HG03378 (cell line): ENCODE data around the gene DAAM1.

Experiments
- ATAC-seq: cut with Tn5 transposase; IDR thresholded peaks from one replicate; pipeline ENCODE4 v1.9.1; 2021; ENCODE audit warnings: mild to moderate bottlenecking, moderate library complexity; ENCODE audit not compliant: unreplicated experiment

The DAAM1 gene

DNA sequence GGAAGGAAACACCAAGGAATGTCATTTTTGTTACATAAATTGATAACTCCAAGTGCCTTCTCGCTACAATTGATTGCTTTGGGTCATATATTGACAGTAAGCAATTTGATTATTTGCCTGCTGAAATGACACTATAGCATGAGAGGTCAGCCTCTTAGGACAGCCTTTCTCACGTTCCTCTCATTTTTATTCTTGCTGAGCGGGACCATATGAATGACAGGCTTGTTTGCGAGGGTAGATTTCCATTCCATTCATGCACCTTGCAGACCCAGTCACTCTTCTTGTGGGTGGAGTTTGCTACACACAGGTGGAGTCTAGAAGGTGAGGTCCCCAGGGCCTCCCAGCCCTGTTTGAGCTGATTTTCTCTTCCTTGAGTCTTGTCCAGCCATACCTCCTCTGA, 27.3 kb downstream of the DAAM1 start:
- ATAC-seq, result no peak

DNA sequence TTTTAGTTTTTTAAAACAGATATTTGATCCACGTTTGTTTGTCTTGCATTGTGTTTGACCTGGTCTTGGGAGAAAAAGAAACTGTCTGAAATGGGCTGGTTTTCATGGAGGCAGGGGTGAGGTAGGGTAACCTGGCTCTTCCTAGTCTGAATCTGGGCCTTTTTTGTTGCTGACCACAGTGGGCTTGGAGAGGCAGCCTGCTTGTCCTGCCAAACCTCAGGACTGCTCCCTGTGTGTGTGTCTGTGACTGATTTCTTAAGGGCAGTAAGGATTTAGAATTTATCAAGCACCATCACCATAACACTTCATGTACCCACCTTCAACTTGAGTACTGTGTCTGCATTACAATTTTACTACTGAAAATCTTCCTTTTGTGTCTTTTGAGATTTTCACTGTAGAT, 28.5 kb downstream of the DAAM1 start:
- ATAC-seq, result no peak

DNA sequence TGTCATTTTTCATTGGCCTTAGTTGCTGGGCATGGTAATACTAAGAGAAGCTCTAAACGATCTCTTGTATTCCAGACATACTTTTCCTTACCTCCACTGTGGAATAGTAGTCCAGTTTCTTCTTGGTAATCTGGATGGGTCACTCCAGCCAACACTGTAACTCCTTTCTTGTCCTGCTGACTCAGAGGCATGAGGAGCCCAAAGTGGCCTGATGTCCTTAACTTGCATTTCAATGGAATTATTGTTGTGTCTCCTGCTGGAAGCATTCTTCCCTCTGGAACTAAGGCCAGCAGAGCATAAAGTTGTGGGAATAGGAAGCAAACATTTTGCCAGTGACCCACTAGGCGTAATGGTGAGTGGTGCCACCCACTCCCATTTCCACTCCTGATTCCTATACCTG, 33.1 kb downstream of the DAAM1 start:
- no peak for ATAC-seq

DNA sequence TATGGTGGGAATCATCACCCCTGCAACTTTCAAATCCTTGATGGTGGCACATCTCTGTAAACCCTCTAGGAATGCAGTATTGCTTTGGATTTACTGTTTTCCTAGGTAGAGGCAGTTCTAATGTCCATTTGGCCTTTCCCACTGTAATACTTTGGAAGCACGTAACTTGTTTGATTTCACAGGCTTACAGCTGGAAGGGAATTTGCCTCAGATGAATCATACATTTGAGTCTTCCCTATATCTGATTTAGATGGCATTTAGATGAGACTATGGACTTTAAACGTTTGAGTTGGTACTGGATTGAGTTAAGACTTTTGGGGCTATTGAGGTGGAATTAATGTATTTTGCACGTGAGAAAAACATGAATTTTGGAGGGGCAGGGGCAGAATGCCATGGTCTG, 35.9 kb downstream of the DAAM1 start:
- ATAC-seq, result no peak

DNA sequence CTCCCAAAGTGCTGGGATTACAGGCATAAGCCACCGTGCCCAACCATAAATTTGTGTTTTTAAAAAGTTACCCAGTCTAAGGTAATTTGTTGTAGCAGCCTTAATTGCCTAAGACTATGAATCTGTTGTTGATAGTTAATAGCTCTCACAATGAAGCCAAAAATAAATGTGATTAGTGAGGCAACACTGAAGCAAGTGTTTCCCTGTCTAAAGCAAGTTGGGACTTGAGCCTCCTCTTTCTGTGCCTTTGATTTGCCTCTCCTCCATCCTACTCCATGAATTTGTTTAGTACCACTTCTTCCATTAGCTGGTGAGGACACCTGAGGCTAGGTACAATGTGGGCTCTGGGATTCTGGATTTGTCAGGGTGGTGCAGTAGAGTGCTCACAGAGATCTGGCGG, 36.8 kb downstream of the DAAM1 start:
- ATAC-seq, result no peak

DNA sequence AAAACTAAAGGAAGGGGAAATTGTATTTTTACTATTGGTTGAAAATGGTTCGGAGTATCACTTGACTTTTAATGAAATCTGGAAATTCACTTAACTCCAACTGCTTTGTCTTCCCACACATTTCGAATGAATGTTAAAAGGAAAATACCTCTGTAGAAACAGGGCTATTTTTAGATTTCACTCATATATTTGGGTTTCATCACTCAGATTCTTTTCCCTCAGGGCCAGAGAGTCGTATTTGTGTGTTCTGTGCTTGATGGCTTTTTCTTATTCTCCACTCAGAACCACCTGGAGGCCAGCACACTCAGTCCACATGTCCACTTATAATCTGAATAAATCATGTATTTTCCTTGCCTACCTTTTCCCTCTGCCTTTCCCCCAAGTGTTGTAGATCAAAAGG, 40.0 kb downstream of the DAAM1 start:
- ATAC-seq, result no peak

DNA sequence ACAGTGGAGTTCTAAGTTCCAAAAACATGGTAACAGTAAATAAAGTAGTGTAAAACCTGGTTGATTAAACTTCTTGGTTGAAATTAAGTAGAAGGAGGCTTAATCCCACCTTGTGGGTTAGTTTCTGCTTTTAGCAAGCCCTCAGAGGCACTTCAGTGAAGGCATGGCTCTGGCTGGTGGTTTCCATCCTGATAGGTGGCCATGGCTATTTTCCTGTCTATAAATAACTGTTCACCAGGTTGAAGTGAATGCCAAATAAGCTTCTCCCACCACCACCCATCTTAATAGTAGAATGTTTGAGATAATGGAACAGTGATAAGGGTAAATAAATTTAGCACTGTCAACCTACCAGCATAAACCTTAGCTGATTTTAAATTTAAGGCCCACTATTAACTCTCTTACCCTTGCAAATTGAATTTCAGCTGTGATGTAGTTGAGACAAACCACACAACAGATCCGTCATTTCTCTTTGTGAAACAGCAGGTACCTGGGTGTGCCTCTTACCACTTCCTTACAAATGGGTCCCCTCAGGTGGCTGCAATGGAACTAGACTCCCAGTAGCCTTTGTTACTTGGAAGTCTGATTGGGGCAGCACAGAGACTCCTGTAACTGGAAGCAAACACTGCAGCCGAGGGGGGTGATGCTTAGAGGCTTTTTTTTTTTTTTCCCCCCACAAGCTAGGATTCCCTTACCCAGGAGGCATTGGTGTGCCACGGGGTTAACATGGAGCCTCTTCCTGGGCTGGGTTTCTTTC, 41.4 kb downstream of the DAAM1 start:
- ATAC-seq, result no peak

DNA sequence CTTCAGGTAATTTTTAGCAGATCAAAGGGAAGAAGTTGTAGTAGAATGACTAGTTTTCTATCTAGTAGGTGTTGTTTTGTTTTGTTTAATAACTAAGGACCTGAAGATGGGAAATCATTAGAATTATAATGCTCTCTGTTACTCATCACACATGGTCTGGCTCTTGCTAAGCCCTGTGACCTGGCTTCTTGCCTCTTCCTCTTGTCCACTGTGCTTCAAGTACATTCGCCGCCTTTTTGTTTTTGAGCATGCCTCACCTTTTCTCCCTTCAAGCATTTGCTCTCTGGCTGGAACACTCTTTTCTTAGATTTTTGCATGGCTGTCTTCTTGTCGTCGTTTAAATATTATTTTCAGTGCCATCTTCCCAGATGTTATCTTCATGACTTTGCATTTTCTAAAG, 47.7 kb downstream of the DAAM1 start:
- ATAC-seq, result no peak

DNA sequence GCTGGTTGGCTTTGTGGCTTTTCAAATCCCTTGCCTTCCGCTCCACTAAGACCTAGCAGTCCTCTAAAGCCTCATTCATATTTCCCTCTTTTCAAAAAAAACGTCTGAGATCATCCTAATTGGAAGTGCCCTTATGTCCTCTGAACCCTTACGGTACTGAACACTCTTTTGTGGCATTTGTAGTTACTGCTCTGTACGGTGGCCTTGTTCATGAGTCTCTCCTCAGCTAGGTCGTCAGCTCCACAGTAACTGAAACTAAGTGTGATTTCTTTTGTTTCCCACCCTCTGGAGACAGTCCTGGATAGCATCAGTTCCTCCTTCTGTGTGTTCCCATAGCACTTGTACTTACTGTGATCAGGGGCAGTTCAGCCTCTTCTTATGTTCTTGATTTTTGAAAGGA, 49.7 kb downstream of the DAAM1 start:
- no peak for ATAC-seq

DNA sequence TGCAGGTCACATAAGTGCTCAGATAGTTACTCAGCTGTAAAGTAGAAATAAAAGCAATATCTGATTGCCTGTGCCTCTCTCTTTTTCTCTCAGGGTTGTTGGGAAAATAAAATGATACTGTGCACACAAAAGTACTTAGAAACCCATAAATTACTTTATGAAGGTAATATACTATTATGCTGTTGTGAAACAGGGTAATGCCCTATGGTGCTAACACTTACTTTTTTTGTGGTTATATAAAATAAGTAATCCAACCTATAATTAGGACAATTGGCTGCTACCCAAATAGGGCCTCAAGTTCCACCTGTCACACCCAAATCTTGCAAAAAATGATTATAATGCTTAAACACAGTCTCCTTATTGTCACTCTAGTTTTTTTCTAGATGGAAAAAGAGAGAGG, 50.6 kb downstream of the DAAM1 start:
- no peak for ATAC-seq

DNA sequence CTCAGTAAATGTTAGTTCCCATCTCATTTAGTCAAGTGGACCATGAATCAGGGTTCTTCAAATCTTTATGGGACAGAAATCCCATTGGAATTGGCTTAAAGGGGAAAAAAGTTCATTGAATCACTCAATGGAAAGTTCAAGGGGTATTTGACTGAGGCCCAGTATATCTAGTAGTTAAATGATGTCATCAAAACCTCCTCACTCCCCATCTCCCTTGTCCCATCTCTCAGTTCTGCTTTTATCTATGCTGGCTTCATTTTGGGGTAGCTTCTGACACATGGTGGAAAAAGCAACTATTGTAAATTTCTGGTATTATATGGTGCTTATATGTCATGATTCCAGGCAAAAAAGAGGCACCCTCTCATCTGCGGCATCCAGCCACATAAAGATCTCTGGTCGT, 51.9 kb downstream of the DAAM1 start:
- ATAC-seq, result peak; percentile 95

DNA sequence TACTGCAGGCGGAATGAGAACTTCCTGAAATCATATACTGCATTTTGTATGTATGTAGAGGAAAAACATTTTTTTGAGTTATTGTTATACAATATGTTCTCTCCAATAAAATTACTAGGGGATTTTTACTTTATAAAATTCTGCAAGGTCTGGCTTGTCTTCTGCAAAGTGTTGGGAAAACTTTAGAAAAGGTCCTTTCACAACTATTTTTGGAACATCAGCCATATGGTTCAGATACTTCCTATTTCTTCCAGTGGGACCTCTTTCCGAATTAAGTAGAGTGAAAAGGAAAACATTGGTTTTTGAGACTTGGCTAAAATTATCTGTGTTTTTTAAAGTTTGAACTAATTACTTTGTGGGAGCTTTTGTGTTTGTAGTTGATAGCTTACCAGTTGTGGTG, 52.7 kb downstream of the DAAM1 start:
- ATAC-seq, result no peak

DNA sequence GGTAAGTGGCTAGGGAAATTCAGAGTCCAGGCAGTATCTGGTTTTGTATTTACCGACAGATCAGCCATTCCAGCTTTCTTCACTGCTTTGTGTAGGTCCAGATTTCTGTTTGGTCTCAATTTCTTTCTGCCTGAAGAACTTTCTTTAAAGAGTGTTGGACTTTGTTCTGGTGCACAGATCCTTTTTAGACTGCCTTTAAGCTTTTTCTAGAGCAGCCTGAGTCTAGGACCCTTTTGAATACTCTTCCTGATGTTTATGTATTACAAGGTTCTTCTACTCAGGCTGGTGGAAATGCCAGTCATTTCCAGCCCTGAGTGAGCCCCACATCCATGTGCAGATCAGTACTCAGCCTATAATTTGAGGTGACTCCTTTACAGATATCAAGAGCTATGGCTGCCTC, 54.7 kb downstream of the DAAM1 start:
- ATAC-seq, result no peak

DNA sequence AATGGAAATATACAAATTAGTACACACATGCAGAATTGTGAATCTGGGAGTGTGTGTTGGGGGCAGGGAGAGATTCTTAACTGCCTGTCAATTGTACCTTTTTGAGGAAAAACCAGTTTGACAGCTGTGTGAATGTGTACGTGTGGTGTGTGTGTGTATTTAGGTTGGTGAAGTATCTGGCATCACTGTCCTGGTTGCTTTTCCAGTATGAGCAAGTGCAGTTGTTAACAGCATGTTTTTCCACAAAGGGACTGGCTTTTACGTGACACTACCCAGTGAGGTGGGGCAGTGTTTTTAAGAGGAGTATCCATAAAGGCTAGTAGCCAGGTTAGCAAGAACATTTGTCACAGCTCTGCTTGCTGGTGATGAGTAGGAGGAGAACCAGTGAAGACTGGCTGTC, 56.1 kb downstream of the DAAM1 start:
- ATAC-seq, result no peak

DNA sequence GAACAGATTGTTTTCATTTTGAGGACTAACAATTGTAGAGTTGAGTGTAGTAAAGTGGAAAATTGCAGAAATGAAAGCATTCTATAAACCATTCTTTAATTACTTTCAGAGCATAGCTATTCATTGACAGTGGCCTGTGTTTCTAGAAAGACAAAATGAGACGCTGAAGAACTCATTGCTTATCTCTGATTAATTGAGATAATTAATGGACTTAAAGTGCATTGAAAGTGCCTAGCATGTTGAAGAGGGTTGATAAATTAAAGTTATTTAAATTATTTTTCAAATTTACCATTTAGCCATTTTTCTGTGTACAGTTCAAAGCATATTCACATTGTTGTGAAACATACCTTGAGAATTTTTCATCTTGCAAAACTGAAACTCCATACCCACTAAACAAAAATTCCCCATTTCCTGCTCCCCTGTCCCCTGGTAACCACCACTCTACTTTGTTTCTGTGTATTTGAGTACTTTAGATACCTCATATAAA, 57.4 kb downstream of the DAAM1 start:
- peak; percentile 83 for ATAC-seq

DNA sequence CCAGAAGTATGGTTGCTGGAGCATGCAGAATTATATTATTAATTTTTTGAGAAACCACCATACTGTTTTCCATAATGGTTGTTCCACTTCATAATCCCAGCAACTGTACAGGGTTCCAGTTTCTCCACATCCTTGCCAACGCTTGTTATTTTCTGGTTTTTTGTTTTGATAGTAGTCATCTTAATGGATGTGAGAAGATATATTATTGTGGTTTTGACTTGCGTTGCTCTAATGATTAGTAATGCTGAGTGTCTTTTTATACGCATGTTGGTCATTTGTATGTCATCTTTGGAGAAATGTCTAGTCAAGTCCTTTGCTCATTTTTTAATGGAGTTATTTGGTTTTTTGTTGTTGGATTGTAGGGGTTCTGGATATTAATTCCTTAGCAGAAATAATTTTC, 58.1 kb downstream of the DAAM1 start:
- no peak for ATAC-seq

DNA sequence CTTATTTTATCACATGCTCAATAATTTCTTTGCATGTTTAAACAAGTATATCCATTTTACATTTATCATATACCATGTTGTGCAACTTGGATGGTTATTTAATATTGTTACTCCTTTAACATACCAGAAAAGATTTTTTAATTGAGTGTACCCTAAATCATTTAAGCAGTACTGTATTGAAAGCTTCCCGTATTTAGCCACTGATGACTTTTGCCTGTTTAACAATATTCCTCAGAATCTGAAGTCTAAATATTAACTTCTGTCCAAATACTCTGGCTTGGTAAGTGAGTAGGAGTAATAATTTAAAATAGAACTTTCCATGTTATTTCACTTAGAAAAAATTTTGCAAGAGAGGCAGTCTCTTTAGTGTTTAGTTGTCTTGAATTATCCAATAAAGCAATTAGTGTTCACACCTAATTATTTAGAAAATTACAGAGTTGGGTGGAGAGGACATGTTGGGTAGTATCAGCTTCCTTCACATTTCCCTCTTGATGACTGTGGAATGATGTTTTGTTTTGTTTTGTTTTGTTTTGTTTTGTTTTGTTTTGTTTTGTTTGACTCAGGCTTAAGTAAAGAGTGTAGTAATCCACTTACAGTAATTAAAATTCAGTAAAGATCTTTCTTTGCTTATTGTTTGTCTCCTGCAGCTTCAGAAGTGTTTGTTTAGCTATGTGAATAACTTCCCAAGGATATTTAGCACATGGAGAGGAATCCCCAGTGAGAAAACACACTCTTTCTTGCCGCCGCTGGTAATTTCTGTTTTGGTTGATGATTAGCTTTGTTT, 59.5 kb downstream of the DAAM1 start:
- ATAC-seq, result no peak

DNA sequence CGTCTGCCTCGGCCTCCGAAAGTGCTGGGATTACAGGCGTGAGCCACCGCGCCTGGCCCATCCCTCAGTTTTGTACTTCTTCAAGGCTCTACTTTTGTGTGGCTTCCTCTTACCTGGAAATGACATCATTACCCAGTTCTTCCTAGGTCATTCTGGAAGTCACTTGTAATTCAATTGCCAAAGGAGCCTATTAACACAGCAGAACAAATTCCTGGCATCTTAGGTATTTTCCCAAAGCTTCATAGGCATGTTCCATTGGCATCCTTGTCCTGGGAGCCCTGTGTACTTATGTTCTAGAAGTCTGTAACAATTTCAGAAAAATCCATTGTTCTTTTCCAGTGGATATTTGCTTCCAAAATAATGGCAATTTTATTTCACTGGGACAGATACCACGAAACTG, 60.6 kb downstream of the DAAM1 start:
- no peak for ATAC-seq

DNA sequence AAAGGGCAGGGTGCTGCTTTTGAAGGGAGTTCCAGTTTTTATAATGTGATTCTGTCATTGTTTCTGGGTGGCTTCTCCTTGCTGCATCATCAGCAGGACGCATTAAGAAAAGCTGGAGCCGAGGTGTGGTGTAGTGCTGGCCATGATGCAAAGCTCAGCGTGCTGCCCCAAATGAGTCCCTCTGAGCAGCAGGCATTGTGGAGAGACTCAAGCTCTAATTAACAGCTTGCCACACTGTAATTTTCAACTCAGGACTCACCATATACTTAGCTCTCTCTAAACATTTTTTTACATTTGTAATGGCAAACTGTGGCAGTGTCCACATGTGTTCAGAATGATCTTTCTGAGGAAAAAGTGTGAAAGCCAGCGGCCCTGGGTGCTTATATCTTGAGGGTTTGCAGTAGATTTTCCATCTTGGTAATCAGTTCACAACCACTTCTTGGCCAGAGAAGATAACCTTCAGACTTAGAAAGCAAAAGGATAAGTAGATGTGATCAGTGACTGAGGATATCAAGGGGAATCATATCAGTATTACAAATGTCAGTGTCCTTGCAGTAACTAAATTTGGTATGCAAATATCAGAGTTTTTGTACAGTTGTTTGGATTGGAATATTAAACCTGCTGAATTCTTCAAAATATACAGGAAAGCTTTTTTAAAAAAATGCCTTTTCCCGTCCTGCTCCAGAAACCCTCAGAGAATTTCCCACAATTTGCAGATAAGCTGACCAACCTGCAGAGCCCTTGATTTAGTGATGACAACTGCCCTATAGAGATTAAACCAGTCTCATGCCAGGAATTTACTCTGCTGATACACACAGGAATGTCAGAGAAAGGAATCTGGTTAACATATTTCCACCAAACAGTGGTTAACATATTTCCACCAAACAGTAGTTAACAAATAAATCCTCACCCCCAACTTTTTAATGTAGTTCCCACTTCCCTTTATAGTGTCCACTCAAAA, 63.6 kb downstream of the DAAM1 start:
- no peak for ATAC-seq

DNA sequence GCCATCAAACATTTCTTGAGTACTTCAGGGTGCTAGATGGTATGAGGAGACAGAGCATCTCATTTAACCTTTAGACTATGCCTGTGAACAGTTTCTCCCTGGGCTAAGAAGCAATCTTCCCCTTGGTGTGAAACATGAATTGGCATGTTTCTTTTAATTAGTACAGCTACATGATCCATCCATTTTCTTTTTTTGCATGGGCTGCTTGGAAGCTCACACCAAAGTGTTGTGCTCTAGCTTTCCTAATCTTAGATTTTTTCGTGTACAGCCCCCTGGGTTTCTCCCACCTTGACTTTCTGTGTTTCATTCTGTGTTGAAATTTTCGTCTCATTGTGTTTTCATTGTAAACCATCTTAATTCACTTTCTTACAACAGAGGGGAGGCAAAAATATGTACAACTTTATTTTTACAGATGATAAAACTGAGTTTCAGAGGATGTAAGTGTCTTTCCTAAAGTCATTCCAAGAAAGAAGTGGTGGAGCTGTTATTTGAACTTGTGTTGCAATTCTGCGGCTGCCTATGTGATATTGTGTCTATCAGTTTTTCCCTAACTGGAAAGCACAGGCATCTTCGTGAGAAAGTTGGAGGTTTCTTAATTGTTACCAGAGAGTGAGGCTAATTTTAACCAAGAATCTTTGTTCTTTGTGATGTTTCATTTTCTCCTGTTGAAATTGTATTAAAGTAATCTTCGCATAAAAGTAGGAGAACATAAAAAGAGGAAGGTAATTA, 64.5 kb downstream of the DAAM1 start:
- no peak for ATAC-seq

DNA sequence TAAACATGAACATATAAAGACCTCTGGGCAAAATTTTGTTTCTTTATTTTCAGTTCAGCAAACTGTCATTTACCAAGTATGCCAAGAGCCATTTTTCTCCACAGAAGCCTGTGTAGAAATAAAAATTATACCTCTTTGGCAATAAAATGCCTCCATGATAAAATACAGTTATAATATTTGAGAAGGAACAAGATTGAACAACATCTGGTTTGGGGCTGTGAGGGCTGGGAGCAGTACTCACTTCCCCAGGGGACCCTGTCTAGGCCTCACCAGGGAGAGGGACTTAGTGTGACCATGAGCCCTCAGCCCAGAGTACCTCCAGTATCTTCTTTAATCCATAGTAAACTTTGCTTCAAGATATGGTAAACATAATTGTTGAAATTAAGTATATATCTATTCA, 65.1 kb downstream of the DAAM1 start:
- no peak for ATAC-seq
